IPS DF 6.9 (cell line): ENCODE results near the gene CD6.

Source experiments
- DNase-seq: peaks from one replicate; pipeline ENCODE4 v3.0.0-alpha.2; 2013; ENCODE audit warnings: low read depth, low spot score
- H3K27ac ChIP-seq: one replicate; pipeline ENCODE4 v1.5.1; 2013; ENCODE audit warnings: low read length, control low read depth
- H3K27me3 ChIP-seq: 2 replicates; pipeline ENCODE4 v1.6.1; 2013; ENCODE audit warnings: mild to moderate bottlenecking, low read length; ENCODE audit not compliant: control insufficient read depth, insufficient read depth
- H3K36me3 ChIP-seq: 2 replicates; pipeline ENCODE4 v1.6.1; 2013; ENCODE audit warnings: low read length; ENCODE audit not compliant: control insufficient read depth, insufficient read depth
- H3K4me1 ChIP-seq: 2 replicates; pipeline ENCODE4 v1.6.1; 2013; ENCODE audit warnings: low read length; ENCODE audit not compliant: control insufficient read depth, insufficient read depth
- H3K4me3 ChIP-seq: 2 replicates; pipeline ENCODE4 v1.5.1; 2013; ENCODE audit warnings: mild to moderate bottlenecking, low read length
- H3K9me3 ChIP-seq: 2 replicates; pipeline ENCODE4 v1.6.1; 2013; ENCODE audit warnings: low read length, inconsistent platforms; ENCODE audit not compliant: control insufficient read depth, insufficient read depth
- whole genome bisulfite sequencing: extraction: QIAGEN DNeasy Blood & Tissue Kit; methylation state at CpG from one replicate; pipeline ENCODE4 v1.1.7; 2013; ENCODE audit warnings: mixed read lengths, missing lambda C conversion rate; ENCODE audit not compliant: insufficient read length, insufficient coverage; 5-methylcytosine and 5-hydroxymethylcytosine counted together

CD6 gene

DNA sequence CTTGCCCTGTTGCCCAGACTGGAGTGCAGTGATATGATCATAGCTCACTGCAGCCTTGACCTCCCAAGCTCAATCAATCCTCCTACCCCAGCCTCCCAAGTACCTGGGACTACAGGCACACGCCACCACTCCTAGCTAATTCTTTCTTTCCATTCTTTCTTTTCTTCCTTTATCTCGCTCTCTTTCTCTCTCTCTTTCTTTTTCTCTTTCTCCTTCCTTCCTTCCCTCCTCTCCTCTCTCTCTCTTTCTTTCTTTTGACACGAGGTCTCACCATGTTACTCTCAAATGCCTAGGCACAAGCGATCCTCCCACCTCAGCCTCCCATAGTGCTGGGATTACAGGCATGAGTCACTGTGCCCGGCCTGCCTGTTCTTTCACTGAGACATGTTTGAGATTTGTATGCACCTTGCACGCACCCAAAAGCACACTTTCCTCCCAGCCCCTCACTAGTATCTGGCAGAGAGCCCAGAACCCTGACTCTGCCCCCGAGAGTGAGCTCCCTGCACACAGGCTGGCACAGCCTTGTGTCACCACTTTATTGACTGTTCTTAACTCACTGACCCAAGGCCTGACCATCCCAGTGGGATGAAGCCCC lies 56.8 kb downstream of the CD6 start:
- peaks cover 5% of the 10 kb centered on the region for H3K4me1 ChIP-seq
- H3K4me3 ChIP-seq = no peak overlapping the region
- no peaks in the 10 kb centered on the region for H3K27me3 ChIP-seq
- DNase-seq = no peak
- H3K9me3 ChIP-seq = no peaks in the 10 kb centered on the region
- H3K36me3 ChIP-seq = no peaks in the 10 kb centered on the region
- no peak overlapping the region for H3K27ac ChIP-seq
- WGBS = 100% methylated on average over 1 of the region's 7 CpGs

DNA sequence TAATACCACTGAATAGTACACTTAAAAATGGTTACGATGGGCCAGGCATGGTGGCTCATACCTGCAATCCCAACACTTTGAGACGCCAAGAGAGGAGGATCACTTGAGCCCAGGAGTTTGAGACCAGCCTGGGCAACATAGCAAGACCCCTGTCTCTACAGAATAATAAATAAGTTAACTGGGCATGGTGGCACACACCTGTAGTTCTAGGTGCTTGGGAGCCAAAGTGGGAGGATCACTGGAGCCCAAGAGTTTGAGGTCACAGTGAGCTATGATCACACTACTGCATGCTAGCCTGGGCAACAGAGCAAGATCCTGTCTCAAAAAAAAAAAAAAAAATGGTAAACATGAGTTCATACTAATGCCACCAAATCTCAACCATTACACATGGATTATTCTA lies 61.3 kb downstream of the CD6 start:
- WGBS = no CpG with 5 or more reads among the region's 2 CpGs
- H3K4me1 ChIP-seq = no peaks in the 10 kb centered on the region
- H3K36me3 ChIP-seq = no peaks in the 10 kb centered on the region

DNA sequence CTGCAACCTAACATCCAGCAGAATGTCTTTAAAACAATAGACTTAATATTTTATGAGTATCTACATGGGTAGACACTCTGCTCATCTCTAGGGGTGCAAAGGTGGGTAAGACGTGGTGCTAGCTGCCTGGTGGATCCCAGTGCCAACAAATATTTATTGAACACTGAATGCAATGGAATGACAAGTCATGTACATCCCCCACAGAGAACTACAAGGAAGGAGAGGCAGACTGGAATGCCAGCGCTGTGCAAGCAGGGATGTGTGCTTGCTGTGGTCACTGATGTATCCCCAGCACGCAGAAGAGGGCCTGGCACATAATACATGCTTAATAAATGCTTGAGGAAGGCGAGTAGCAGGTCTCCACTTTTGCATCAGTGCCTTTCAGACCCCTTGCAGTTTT lies 61.9 kb downstream of the CD6 start:
- H3K4me3 ChIP-seq = no peak overlapping the region

More for the DNA sequence above, 61.3 kb downstream of the CD6 start:
- Histone ChIP-seq H3K4me3 (no peak overlapping the region), H3K9me3 (no peaks in the 10 kb centered on the region), H3K27me3 (no peaks in the 10 kb centered on the region), H3K27ac (no peak overlapping the region)
- DNase-seq = no peak

DNA sequence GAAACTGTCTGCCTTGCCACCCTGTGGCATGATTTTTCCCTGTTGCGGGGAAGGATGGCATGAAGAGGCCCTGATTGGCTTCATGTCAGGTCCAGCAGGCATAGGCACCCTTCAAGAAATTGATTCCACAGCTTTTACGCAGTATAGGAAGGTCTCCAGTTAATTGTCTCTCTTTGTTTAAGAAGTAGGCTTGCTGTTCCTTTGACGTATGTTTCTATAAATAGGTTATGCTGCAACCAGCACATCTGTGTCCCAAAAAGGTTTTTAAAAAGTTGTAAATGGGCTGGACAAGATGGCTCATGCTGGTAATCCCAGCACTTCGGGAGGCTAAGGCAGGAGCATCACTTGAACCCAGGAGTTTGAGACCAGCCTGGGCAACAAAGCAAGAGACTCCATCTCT lies 62.6 kb downstream of the CD6 start:
- no peak overlapping the region for H3K4me3 ChIP-seq
- no peaks in the 10 kb centered on the region for H3K36me3 ChIP-seq
- H3K4me1 ChIP-seq = no peaks in the 10 kb centered on the region
- WGBS = no CpG with 5 or more reads among the region's 4 CpGs
- no peak for DNase-seq
- no peak overlapping the region for H3K27ac ChIP-seq
- no peaks in the 10 kb centered on the region for H3K9me3 ChIP-seq
- no peaks in the 10 kb centered on the region for H3K27me3 ChIP-seq

More for the DNA sequence above, 61.9 kb downstream of the CD6 start:
- WGBS = no CpG with 5 or more reads among the region's 4 CpGs
- no peak for DNase-seq
- no peaks in the 10 kb centered on the region for H3K4me1 ChIP-seq
- H3K27me3 ChIP-seq = no peaks in the 10 kb centered on the region
- H3K36me3 ChIP-seq = no peaks in the 10 kb centered on the region
- H3K27ac ChIP-seq = no peak overlapping the region
- H3K9me3 ChIP-seq = no peaks in the 10 kb centered on the region

DNA sequence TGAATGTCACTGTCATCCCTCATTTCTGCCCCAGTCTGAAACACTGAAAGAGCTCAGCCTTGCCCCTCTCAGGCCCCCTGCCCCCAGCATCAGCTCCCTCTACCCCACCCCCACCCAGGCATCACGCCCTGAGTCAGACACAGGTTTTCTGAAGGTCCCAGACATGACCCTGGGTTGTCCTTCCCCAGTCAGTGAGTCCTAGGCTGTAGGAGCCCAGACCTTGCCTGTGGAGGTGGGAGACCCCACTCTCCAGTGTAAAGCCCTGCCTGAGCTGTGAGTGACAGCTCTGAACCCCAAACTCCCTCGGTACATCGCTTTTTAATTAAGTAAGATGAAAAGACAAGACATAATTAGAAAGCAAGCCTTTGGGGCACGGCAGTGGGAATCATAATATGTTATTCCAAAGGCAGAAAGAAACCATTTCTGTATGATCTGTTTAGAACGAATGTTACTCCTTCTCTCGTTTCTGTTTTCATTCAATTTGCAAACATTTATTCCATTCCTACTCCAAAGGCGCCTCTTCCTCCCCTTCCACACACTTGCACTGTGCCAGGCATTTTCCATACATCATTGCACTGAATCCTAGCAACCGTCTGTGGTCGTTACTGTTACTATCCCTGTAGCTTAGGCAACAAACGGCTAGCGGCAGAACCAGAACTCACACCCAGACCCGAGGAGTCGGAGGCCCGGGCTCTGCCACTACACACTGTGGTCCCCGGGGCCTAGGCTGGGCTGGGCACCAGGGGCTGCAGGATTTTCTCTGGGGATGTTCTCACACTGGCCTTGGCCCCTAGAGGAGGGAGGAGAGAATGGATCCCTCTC lies 63.4 kb downstream of the CD6 start:
- Histone ChIP-seq H3K4me3 (no peak overlapping the region), H3K9me3 (no peaks in the 10 kb centered on the region), H3K4me1 (no peaks in the 10 kb centered on the region), H3K36me3 (no peaks in the 10 kb centered on the region), H3K27me3 (no peaks in the 10 kb centered on the region), H3K27ac (no peak overlapping the region)
- DNase-seq = no peak
- no CpG with 5 or more reads among the region's 15 CpGs for WGBS

DNA sequence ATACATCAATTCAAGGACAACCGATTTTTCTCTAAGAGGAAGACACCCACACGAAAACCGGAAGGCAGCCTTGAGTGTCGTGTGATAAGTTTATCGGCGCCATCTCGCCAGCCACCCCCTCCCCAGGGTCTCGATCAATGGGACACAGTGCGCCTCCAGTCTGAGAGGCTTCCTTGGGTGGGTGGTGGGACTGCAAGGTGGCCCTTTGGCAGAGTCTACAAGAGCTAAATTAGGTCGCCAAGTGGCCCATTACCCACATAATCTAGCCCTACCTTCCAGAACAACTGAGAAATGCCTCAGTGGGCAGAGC lies 64.0 kb downstream of the CD6 start:
- Histone ChIP-seq H3K27me3 (no peaks in the 10 kb centered on the region), H3K36me3 (no peaks in the 10 kb centered on the region), H3K9me3 (no peaks in the 10 kb centered on the region), H3K27ac (no peak overlapping the region), H3K4me1 (no peaks in the 10 kb centered on the region), H3K4me3 (no peak overlapping the region)
- DNase-seq = no peak
- WGBS = no CpG with 5 or more reads among the region's 10 CpGs

DNA sequence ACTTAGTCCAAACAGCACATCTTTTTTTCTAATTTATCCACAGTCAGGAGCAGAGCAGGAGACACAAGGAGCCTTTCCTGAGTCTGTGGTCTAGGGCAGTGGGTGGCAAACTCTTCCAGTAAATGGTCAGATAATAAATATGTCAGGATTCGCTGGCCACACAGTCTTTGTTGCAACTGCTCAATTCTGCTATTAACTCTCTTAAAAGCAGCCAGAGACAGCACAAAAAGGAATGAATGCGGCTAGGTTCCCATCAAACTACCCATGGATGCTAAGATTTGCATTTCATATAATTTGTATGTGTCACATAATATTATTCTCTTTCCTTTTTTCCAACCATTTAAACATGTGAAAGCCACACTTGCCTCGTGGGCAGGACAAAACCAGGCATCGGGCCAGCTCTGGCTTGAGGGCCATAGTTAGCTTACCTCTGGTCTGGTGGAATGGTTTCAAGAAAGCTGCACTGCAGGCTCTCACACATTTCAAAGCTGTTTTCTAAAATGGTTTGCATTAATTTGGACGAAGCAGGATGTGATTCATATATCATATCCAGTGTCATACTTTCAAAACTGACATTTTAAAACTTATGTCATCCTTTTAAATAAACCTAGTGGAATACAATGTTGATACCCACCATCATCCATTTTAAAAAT lies 66.1 kb downstream of the CD6 start:
- Histone ChIP-seq H3K36me3 (no peaks in the 10 kb centered on the region), H3K27ac (no peak overlapping the region), H3K4me3 (no peak overlapping the region), H3K9me3 (no peaks in the 10 kb centered on the region), H3K4me1 (0 out of 2 replicates have a peak, but pooled peaks cover 2% of the 10 kb centered on the region), H3K27me3 (no peaks in the 10 kb centered on the region)
- no peak for DNase-seq
- WGBS = no CpG with 5 or more reads among the region's 5 CpGs

DNA sequence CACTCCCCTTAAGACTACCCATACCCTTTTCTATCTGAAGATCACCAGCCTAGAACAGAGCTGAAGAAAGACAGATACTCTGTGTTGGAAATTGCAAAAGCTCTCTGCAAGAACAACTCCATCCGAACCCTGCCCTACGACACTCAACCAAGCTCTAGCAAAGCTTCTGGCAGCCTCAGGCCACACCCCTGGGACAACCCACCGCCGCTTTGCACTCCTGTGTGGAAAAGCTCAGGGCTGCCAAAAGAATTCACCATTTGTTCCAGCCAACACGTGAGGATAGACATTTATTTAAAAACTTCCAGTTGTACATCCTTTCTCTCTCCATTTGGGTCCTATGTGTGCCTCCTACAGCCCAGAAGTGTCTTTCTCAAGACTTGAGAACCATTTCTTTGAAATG lies 68.4 kb downstream of the CD6 start:
- Histone ChIP-seq H3K4me1 (0 out of 2 replicates have a peak, but pooled peaks cover 2% of the 10 kb centered on the region), H3K27ac (no peak overlapping the region), H3K36me3 (no peaks in the 10 kb centered on the region), H3K9me3 (no peaks in the 10 kb centered on the region), H3K27me3 (no peaks in the 10 kb centered on the region), H3K4me3 (no peak overlapping the region)
- no CpG with 5 or more reads among the region's 5 CpGs for WGBS
- no peak for DNase-seq

DNA sequence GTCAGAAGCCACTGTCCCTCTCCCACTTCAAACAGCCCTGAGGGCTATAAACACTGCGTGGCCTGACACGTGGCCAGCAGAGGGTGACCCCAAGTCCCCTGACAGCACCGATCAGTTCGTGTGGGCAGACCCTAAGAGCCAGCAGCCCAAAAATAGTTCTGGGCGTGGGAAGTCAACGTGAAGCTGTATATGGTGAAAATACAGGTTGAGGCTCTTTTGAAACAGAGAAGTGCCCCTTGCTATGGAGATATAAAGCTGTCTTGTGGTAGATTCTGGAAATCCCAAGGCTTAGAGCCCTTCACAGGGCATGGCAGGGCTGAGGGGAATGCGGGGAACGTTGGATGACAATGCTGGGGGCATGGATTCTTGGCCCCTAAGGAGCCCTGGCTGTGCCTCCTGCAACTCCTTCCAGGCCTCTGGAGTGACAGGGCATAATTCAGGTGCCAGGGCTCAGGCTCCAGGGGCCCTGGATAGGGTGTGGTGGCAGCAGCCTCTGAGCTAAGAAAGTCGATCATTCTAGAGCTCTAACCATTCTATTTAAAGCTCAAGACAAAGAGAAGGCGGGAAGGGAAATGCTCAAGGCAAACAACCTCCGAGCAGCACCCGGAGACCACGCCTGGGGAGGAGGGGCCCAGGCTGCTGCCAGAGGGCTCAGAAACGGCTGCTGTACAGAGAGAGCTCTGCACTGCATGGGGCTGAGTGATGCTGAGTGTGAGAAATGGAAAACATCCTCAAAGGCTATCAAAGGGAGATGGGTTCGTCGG lies 70.5 kb downstream of the CD6 start:
- no peak overlapping the region for H3K4me3 ChIP-seq
- H3K27me3 ChIP-seq = no peaks in the 10 kb centered on the region
- H3K4me1 ChIP-seq = 0 out of 2 replicates have a peak, but pooled peaks cover 2% of the 10 kb centered on the region
- no peak overlapping the region for H3K27ac ChIP-seq
- no peak for DNase-seq
- H3K9me3 ChIP-seq = no peaks in the 10 kb centered on the region
- no CpG with 5 or more reads among the region's 16 CpGs for WGBS
- no peaks in the 10 kb centered on the region for H3K36me3 ChIP-seq

DNA sequence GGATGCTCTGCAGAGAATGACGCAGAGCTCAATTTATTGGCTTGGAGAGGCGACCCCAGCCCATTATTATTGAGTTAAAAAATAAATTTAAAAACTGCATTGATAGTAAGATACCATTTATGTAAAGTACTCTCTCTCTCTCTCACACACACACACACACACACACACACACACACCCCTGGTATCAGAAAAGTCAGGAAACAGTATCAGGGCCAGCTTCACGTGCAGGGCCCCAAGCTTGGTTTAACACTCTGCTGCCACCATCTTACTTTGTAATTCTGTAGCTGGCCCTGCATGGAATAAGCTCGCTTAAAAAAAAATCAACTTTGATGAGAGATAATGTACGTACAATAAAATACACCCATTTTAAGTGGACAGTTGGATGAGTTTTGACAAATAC lies 71.1 kb downstream of the CD6 start:
- Histone ChIP-seq H3K27me3 (no peaks in the 10 kb centered on the region), H3K36me3 (no peaks in the 10 kb centered on the region), H3K4me1 (0 out of 2 replicates have a peak, but pooled peaks cover 2% of the 10 kb centered on the region), H3K27ac (no peak overlapping the region), H3K9me3 (no peaks in the 10 kb centered on the region), H3K4me3 (no peak overlapping the region)
- DNase-seq = no peak
- WGBS = no CpG with 5 or more reads among the region's 5 CpGs
